Measurements from ENCODE around the gene ABCC2.
A peak's percentile ranks its signal among the peaks of the same experiment; 100 is the strongest.
"Not testable (repeated sequence)": the region's sequence is repeated elsewhere in the genome, so short reads cannot be mapped to it uniquely, and the experiment has no call there.

Gene ABCC2

GRCh38 chr10:99853655-99854054 lies 71.2 kb downstream of the ABCC2 start:
- no peak for DNase-seq (ENCODE audit: low read depth)

DNA sequence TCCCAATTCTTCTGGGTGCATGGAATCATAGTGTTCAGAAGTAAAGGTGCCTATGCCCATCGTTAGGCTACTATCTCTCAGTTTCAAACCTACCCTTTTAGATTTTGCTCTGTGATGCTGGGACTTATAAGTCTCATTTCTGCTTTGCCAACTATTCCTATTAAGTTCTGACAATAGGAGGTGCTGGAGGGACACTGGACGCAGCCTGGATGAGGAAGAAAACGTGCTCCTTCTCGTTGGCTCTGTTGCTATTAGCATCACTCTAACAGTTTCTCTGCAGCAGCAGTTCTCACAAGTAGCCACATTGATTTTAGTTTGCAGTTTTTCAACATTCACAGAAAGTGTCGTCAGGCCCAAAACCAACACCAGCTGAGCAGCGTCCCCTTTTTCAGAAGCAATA lies 72.4 kb downstream of the ABCC2 start:
- DNase-seq (ENCODE audit: low read depth): peak; percentile 74

DNA sequence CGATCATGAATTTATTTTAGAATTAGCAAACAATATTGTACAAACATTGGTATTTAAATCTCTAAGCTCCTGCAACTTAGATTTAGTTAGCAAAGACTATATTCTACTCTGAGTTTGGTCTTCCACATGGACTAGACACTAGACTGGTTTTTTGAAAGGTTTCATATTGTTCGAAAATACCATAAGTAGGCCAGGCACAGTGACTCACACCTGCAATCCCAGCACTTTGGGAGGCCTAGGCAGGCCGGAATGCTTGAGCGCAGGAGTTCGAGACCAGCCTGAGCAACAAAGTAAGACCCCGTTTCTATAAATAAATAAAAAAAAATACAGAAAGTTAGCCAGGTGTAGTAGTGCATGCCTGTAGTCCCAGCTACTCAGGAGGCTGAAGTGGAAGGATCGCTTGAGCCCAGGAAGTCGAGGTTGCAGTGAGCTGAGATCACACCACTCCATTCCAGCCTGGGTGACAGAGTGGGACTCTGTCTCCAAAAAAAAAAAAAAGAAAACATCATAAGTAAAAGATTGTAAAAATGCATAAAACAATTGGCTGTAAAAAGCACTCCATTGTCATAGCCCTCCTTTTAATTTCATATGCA lies 73.1 kb downstream of the ABCC2 start:
- DNase-seq (ENCODE audit: low read depth): no peak

- DNase-seq (ENCODE audit: low read depth): no peak
Measured at GRCh38 chr10:99858849-99859248, 76.4 kb downstream of the ABCC2 start.

- peak; percentile 44 for DNase-seq (ENCODE audit: low read depth)
Measured at GRCh38 chr10:99859585-99859984, 77.1 kb downstream of the ABCC2 start.

DNA sequence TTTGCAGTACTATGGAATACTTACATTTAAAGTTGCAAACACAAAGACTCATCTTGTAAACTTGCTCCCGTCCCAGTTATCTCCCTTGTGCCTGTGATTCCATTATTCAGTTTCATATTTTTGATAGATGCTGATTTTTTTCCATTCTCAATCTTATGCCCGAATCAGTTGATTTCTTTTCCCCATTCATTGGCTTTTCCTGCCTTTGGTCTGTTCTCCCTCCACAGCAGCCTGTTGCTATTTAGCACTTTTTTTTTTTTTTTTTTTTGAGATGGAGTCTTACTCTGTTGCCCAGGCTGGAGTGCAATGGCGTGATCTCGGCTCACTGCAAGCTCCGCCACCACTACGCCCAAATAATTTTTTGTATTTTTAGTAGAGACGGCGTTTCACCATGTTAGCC lies 78.0 kb downstream of the ABCC2 start:
- DNase-seq (ENCODE audit: low read depth): no peak

- DNase-seq (ENCODE audit: low read depth): peak; percentile 82
Measured at GRCh38 chr10:99863535-99864240, 81.2 kb downstream of the ABCC2 start.

DNA sequence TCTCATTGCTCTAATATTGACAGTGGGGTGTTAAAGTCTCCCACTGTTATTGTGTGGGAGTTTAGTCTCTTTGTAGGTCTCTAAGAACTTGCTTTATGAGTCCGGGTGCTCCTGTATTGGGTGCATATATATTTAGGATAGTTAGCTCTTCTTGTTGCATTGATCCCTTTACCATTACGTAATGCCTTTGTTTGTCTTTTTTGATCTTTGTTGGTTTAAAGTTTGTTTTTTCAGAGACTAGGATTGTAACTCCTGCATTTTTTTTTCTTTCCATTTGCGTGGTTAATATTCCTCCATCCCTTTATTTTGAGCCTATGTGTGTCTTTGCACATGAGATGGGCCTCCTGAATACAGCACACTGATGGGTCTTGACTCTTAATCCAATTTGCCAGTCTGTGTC lies 84.8 kb downstream of the ABCC2 start:
- DNase-seq (ENCODE audit: low read depth): not testable (repeated sequence)

DNA sequence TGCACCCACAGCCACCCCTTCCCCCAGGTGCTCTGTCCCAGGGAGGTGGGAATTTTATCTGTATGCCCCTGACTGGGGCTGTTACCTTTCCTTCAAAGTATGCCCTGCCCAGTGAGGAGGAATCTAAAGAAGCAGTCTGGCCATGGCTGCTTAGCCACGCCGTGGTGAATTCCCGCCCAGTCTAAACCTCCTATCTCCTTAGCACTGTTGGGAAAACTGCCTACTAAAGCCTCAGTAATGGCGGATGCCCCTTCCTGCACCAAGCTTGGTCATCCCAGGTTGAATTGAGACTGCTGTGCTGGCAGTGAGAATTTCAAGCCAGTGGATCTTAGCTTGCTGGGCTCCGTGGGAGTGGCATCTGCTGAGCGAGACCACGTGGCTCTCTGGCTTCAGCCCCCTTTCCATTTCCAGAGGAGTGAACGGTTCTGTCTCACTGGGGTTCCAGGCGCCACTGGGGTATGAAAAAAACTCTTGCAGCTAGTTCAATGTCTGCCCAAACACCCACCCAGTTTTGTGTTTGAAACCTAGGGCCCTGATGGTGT lies 87.2 kb downstream of the ABCC2 start:
- DNase-seq (ENCODE audit: low read depth): no peak

- DNase-seq (ENCODE audit: low read depth): peak; percentile 49
Measured at GRCh38 chr10:99870123-99870730, 87.8 kb downstream of the ABCC2 start.

- DNase-seq (ENCODE audit: low read depth): peak; percentile 54
Measured at GRCh38 chr10:99872367-99873162, 90.1 kb downstream of the ABCC2 start.

DNA sequence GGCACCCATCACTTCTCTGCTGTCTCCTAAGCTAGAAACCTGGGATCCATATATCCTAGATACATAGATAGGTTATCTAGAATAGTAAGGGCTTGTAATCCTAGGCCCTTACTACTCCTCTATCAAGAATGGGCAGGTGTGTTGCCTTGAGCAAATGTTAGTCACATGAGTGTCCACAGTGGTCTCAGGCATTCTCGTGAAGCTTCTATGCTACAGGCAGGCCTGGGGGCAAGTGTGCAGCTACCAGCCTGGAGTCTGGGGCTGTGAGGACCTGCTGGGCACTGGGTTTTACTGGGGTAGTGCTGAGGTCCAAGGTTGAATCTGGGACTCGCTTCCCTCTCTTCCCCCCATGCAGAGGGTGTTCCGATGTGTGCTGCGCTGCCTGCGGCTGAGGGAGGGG lies 91.4 kb downstream of the ABCC2 start:
- no peak for DNase-seq (ENCODE audit: low read depth)

DNA sequence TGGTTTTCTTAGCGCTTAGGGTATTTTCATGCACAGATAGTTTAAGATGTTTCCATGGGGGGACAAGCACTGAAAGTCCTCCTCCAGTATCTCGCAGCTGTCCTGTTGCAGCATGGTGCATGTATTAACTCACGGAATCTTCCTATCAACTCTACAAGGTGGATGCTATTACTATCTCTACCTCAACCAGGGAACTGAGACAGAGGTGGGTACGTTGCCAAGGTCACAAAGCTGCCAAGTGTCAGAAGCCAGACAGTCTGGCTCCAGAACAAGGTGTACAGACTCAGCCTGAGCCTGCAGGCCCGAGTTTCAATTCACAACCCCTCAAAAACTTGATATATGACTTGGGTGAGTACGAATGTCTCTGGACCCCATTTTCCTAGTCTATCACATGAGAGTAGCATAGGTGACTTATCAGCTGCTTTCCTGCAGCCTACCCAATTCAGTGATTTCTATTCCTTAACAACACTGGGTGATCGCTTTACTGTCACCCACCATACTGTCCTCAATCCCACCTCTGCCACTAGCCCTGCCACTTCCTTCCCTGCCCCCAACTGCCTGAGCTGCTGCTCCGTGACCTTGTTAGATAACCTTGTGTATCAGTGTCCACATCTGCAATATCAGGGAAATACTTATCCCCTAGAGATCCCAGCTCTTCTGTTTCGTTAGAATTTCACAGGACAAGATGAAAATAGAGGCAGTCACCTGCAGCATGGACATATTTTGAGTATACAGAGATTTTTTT lies 92.1 kb downstream of the ABCC2 start:
- DNase-seq (ENCODE audit: low read depth): no peak

DNA sequence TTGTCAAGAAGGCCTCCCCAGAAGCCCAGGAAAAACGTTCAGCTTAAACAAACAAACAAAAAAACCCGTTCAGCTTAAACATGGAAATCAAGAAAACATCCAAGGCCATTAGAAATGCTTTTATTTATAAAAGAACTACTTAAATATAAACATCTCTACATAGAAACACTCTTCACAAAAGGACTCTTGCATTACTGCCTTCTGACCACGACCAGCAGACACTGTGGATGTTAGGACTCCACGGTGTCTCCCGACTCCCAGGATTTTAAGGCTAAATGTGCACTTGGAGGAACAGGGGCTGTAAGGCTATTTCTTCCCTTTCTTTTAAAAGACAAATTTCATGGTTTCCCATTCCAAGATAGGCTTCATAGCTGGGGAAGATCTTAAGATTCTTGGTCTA lies 93.0 kb downstream of the ABCC2 start:
- DNase-seq (ENCODE audit: low read depth): no peak

- DNase-seq (ENCODE audit: low read depth): no peak
Measured at GRCh38 chr10:99880080-99880835, 97.8 kb downstream of the ABCC2 start.

GRCh38 chr10:99881371-99881770 lies 98.9 kb downstream of the ABCC2 start:
- DNase-seq (ENCODE audit: low read depth): no peak

GRCh38 chr10:99883523-99883922 lies 101.1 kb downstream of the ABCC2 start:
- DNase-seq (ENCODE audit: low read depth): no peak

DNA sequence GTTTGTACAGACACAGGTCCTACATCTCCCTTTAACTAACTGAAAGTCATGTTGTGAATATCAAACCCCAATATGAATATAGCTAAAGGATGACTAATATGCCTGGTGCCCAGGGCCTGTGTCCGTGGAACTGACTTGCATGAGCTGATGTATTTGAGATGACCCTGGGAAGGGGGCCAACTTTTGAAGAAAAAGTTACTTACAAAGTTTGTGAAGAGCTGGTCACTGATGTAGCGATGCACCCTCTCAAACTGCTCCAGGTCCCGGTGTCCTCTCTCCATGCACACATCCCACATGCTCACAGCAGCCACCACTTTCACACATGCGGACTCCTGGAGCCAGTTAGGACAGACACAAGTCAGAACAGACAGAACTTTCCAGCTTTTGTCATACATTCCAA lies 106.2 kb downstream of the ABCC2 start:
- DNase-seq (ENCODE audit: low read depth): peak; percentile 55

- DNase-seq (ENCODE audit: low read depth): no peak
Measured at GRCh38 chr10:99894613-99895012, 112.2 kb downstream of the ABCC2 start.

GRCh38 chr10:99895066-99895465 lies 112.6 kb downstream of the ABCC2 start:
- DNase-seq (ENCODE audit: low read depth): not testable (repeated sequence)

DNA sequence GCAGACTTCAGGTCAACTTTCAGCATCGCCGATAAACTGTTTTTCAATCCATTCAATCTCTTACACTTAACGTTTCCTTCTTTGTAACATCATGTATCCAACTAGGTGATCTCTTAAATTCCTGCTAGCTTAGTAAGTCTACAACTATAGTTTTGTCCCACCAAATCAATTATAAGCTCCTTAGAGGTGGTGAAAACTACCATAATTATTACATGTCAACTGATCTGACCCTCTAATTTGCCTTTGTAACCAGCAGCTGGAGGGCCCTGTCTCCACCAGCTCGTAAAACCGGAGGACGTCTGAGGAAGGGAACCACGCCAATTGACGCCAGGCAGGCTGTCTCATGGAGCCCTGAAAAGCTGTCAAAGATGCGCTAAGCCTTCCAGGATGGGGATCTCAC lies 113.4 kb downstream of the ABCC2 start:
- DNase-seq (ENCODE audit: low read depth): no peak
